ENCODE results near the gene EHBP1. TPM values are rescaled to one million over a fixed set of nuclear protein-coding genes. Genes with fewer than 3 reads are reported as not detected.

Gene EHBP1
- total and polyA plus RNA-seq, 2 experiments from 2014 or later: 11.7 to 30.8 TPM

GRCh38 chr2:63053889-63054602 is 348.5 kb downstream of the EHBP1 start:
- H3K4me3 ChIP-seq: peak overlapping the region; percentile 7

GRCh38 chr2:63054841-63055225 is 349.3 kb downstream of the EHBP1 start:
- no peak for DNase-seq (ENCODE audit: low read depth in 1 of 2, low spot score in 1 of 2)
- peaks cover 100% of the 10 kb centered on the region for H3K27me3 ChIP-seq
- H3K36me3 ChIP-seq: no peaks in the 10 kb centered on the region
- no peak overlapping the region for H3K27ac ChIP-seq
- no peak overlapping the region for H3K4me3 ChIP-seq
- H3K4me1 ChIP-seq (ENCODE audit: low read depth): no peaks in the 10 kb centered on the region
- no peaks in the 10 kb centered on the region for H3K9me3 ChIP-seq (ENCODE audit: low read depth)
- TF ChIP-seq CTCF (IDR thresholded peaks at IDR 0.05; ENCODE audit: low read depth, low read length): no peak

More at GRCh38 chr2:63053889-63054602, 348.5 kb downstream of the EHBP1 start:
- Histone ChIP-seq H3K27me3 (peaks cover 100% of the 10 kb centered on the region), H3K27ac (no peak overlapping the region), H3K36me3 (no peaks in the 10 kb centered on the region), H3K9me3 (ENCODE audit: low read depth) (no peaks in the 10 kb centered on the region), H3K4me1 (ENCODE audit: low read depth) (no peaks in the 10 kb centered on the region)
- peak; percentile 37 for TF ChIP-seq CTCF (IDR thresholded peaks at IDR 0.05; ENCODE audit: low read depth, low read length)
- peak in 1 of 2 donors; percentile 2 for DNase-seq (ENCODE audit: low read depth in 1 of 2, low spot score in 1 of 2)

GRCh38 chr2:63055226-63056106 is 350.0 kb downstream of the EHBP1 start:
- no peak overlapping the region for H3K27ac ChIP-seq
- DNase-seq (ENCODE audit: low read depth in 1 of 2, low spot score in 1 of 2): peak in 1 of 2 donors; percentile 20
- H3K36me3 ChIP-seq: no peaks in the 10 kb centered on the region
- no peaks in the 10 kb centered on the region for H3K9me3 ChIP-seq (ENCODE audit: low read depth)
- H3K4me1 ChIP-seq (ENCODE audit: low read depth): no peaks in the 10 kb centered on the region
- peaks cover 100% of the 10 kb centered on the region for H3K27me3 ChIP-seq
- H3K4me3 ChIP-seq: no peak overlapping the region
- no peak for TF ChIP-seq CTCF (IDR thresholded peaks at IDR 0.05; ENCODE audit: low read depth, low read length)

- TF ChIP-seq CTCF (IDR thresholded peaks at IDR 0.05; ENCODE audit: low read depth, low read length): no peak
- Histone ChIP-seq H3K4me1 (ENCODE audit: low read depth) (no peaks in the 10 kb centered on the region), H3K27me3 (peaks cover 100% of the 10 kb centered on the region), H3K27ac (no peak overlapping the region), H3K9me3 (ENCODE audit: low read depth) (no peaks in the 10 kb centered on the region), H3K36me3 (no peaks in the 10 kb centered on the region), H3K4me3 (no peak overlapping the region)
- DNase-seq (ENCODE audit: low read depth in 1 of 2, low spot score in 1 of 2): peak in 1 of 2 donors; percentile 34
Observed at GRCh38 chr2:63056107-63057050, 350.9 kb downstream of the EHBP1 start.
